ENCODE results near the gene ATL3.
A peak's percentile ranks its signal among the peaks of the same experiment; 100 is the strongest.
"Not testable (repeated sequence)": the region's sequence is repeated elsewhere in the genome, so short reads cannot be mapped to it uniquely, and the experiment has no call there.

Gene ATL3

DNA sequence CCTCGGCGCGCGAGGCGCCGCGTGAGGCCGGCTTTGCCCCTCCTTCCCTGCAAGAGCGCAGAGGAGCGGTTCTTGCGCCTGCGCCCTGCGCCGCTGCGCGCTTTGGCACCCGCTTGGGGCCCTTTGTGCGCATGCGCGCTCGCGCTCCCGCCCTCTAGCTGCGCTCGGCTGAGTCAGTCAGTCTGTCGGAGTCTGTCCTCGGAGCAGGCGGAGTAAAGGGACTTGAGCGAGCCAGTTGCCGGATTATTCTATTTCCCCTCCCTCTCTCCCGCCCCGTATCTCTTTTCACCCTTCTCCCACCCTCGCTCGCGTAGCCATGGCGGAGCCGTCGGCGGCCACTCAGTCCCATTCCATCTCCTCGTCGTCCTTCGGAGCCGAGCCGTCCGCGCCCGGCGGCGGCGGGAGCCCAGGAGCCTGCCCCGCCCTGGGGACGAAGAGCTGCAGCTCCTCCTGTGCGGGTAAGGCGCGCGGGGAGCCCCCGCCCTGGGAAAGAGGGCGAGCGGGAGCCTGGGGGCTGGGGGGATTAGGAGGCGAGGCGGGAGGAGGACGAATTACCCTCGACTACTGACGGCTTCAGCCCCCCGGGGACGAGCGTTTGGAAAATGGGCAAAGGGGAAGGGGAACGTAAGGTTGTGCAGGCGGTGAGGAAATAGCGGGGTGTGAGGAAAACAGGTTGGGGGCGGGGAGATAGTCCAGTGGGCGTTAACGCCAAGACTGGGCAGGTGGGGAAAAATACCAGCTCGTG, 10.3 kb upstream of the ATL3 start, which contains the start of gene RTN3:
RTN3 (plus strand) TSS at position 180 of the 745 bp plus-strand sequence; CDS start at position 317, 137 bp downstream.
- DNase-seq (ENCODE audit: low spot score) = peak; percentile 98

DNA sequence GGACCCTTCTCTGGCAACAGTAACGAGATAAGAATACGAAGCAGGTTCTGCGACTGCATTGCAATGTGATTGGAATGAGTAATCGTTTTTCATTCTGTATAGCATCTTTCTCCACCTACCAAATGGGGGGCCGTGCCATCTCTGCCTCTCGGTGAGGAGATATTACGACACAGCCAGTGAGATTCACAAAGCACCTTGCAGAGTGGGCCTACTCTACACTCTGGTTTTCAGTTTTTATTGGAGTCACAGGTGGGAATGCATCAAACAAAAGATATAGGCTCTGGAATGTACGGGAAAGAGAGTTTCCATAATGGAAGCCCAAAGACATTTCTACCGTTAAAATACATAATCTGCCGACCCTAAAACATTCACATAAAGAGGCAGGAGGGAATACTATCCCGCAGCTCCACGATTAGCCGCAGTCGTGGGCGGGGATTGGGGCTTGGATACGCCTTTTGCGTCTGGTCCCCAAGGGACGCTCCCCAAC, 9.7 kb upstream of the ATL3 start:
- no peak for DNase-seq (ENCODE audit: low spot score)

DNA sequence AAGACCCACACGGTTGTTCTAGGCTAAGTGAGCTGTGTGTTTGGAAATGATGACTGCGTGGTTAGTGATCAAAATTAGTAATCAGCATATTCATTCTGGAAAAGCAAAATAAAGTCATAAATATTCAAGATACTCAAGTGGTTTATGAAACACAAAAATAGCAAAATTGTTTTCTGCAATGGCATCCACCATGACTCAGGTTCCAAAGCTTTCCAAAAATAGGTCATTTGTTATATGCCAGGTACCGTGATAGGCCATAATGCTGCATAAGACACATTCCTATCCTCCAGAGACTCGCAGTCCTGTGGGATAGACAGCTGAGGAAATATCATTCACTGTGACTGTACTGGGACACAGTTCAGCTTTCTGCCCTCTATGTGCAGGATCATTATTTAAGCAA, 2.4 kb upstream of the ATL3 start:
- DNase-seq (ENCODE audit: low spot score) = no peak

DNA sequence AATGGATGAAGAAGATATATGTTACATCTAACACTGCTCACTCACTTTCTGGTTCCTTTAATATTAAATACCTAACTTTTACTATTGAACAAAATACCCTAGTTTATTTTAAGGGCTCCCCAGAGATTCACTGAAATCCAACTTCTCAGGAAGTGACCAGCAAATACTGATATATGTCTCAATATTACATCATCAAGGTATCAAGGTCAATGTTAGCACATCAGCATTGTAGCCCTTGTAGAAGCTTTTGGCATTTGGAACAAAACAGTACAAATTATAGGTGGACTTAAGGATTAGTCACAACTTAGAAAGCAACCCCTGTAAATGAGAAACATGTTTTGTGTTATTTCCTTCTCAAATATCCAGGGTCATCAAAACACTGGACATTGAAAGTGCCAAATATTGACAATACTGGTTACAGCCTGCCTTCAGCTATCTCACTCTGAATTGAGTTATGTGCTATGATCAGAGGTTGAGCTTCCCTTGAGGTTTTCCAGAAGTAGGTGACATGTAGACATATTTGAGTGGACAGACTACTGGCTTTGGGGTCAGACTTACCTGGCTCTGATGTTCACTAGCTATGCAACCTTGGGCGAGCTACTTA, 1.9 kb upstream of the ATL3 start:
- DNase-seq (ENCODE audit: low spot score) = no peak

DNA sequence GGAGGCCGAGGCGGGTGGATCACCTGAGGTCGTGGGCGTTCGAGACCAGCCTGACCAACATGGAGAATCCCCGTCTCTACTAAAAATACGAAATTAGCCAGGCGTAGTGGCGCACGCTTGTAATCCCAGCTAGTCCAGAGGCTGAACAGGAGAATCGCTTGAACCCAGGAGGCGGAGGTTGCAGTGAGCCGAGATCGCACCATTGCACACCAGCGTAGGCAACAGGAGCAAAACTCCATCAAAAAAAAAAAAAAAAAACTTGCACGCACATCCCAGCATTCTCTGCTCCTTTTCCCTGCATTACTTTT, 934 bp upstream of the ATL3 start:
- DNase-seq (ENCODE audit: low spot score) = no peak

DNA sequence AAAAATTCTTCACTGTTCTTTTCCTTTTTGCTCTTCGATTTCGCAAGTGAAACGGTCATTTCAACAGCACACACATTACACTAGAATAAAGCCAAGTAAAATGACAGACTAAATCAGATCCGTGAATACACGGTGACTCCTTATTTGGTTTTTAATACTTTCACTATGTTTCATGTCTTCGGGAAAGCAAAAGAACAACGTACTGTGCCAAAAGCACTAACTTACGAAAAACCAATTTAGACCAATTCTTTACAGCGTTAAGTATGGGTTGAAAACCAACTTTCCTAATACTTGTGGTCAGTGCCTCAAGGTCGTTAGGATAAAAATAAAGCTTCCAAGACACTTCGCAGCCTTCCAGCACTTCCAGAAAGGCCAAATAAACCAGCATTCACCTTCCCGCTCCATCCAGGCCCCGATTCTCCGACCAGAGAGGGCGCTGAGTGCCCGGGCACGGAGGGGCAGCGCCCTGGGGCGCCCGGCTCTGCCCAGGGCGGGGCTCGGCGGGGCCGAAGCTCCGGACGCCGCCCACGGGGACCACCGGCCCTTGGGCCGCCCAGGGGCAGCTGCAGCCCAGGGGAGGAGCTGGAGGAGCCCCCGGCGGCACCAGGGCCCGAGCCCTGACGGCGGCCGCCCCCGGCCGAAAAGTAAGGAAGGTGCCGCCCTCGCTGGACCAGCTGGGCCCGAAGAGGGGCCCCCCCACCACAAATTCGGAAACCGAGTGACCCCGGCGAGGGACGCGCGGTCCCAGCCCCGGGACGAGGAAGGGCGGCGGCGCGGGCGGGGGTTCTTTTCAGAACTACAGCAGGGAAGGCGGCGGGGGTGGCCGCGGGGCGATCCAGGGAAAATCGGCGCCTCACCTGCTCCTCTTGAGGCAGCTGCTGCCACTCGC, 499 bp downstream of the ATL3 start:
- DNase-seq (ENCODE audit: low spot score) = peak; percentile 53

DNA sequence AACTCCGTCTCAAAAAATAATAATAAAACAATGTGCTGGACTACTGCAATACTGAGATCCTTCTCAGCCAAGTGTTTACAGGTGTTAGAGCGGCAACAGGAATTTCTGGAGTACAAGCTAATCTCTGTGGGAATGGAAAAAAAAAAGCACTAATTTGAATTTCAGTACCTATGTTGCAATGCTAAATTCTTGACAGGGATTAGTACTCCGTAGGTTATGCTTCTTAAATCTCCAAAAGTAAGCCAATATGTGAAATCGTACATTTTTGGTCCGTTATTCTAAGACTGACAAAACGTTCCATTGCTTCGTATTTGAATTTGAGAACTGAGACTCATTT, 1.1 kb downstream of the ATL3 start:
- DNase-seq (ENCODE audit: low spot score) = no peak

DNA sequence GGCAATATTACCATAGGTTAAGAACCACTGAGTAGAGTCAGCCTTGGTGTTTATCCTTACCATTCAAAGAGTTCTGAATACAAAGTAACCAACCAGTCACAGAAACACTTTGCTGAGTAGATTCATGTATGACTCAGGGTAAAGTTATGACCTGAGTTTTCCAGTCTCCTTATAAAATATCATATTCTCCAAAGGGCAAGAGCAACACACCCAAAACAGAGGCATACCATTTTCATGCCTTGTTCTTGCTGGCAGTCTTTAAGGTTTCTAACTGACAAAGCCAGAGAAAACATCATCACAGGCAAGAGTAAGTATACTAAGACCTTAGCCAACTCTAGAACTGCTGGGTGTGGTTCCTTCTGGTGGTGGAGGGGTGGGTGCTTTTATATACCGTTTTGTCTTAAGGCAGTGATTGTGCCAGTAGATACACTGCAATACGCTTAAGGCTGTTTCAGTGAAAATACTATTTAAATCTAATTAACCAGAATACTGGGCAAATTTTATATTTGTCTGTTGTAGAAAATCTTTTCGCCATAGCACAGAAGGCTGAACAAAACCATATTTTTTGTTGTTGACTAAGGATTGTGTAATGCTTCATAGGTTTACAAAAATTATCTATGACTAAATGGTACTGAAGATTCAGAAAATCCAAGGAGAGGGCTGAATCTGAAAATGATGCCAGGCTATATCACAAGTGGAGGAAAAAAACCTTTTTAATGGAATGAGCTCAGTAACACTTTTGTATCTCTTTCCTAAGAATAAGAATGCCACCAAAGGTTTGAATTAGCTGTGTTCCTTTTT, 3.0 kb downstream of the ATL3 start:
- no peak for DNase-seq (ENCODE audit: low spot score)

DNA sequence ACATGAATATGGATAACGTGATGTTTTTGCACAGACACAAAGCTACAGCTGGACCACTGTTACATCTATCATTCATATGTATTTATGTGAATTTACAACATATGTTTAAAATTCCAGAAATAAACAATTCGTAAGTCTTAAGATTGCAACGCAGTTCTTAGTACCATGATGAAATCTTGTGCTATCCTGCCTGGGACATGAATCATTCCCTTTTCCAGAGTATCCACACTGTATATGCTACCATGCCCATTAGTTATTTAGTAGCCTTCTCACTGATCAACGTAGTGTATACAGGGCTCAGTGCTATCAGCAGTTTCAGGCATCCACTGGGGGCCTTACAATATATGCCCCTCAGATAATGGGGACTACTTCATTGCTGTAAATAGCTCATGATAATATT, 4.3 kb downstream of the ATL3 start:
- DNase-seq (ENCODE audit: low spot score) = no peak

DNA sequence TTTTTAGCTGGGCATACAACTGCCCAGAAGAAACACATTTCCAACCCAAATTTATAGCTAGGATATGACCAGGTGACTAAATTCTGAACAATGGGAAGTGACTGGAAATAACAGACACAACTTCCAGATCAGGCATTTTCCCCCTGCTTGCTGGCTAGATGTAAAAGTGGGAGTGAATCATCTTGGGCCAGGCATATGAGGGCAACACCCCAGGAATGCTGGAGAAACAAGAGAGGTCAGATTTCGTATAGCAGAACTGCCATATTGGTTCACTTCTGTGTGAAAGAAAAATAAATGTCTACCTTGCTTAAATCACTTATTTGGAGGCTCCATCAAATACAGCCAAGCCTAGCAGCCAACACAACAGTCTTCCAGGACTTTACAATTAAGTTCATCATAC, 7.4 kb downstream of the ATL3 start:
- no peak for DNase-seq (ENCODE audit: low spot score)

DNA sequence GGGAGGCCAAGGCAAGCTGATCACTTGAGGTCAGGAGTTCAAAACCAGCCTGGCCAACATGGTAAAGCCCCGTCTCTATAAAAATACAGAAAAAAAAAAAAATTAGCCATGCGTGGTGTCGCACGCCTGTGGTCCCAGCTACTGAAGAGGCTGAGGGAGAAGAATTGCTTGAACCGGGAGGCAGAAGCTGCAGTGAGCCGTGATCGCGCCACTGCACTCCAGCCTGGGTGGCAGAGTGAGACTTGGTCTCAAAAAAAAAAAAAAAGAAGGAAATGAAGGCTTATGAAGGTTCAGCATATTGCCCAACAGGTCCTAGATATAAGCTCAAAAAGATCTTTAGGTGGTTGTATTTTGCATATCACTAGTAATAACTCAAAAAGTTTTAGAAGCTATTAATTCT, 10.2 kb downstream of the ATL3 start:
- DNase-seq (ENCODE audit: low spot score) = no peak

DNA sequence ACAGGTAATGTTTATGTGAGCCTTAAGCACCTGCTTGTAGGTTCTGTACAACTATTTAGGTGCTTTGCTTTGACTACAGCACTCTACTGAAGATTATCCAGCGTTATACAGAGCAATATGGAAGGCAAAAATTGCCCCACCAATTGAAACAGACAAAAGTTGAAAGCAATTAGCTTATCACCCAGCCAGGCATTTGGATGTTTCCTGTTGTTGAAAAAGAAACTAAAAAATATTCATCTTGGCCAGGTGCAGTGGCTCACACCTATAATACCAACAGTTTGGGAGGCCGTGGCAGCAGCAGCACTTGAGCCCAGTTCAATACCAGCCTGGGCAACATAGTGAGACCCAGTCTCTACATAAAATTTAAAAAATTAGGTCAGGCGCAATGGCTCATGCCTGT, 18.5 kb downstream of the ATL3 start:
- DNase-seq (ENCODE audit: low spot score) = no peak

DNA sequence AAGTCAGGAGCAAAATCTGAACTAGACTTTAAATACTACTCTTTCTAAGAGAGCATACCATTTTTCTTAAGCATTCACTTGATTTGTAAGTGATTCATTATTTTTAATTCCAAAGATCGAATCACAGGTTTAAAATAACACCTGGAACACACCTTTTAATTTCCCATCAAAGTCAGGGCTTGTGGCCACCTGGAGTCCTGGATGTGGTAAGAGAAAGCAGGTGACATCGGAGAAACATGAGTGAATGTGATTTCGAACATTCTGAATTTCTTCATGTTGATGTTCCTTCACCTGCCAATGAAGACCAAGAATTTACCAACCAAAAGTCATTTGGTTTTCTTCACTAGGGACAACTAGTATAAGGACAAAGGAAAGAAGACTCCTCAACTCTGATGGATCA, 28.0 kb downstream of the ATL3 start:
- DNase-seq (ENCODE audit: low spot score) = no peak

DNA sequence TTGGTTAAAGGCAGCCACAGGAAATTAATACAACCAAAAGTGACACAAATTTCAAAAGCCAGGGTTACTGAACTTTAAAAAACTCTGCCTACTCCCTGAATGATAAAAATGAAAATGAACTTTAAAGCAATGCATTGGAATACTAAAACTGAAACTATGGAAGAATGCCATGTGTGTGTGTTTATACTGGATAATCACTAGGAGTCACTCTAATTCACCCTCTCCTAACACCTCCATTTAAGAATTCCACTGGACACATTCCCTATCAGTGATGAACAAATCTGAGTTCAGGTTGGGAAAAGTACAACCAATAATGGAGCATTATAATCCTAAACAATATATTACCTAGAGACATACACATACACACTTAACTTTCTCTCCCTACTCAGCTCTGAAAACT, 29.4 kb downstream of the ATL3 start:
- no peak for DNase-seq (ENCODE audit: low spot score)

DNA sequence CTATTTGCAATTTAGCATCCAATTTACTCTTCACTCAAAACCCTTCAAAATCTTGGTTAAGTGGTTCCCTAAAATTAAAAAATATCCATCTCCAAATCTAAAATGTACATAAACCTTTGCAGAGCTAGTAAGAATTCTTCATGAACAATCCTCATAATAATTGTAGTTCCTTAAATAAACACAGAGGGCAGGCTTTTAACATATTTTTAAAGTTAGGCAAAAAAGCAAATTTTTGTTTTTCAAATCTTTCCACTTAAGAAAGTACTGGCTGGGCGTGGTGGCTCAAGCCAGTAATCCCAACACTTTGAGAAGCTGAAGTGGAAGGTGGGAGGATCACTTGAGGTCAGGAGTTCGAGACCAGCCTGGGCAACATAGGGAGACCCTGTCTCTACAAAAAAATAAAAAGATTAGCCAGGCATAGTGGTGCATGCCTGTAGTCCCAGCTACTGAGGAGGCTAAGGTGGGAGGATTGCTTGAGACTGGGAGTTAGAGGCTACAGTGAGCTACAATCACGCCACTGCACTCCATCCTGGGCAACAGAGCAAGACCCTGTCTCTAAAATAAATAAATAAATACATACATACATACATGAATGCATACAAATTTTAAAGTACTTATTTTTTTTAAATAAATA, 31.9 kb downstream of the ATL3 start:
- DNase-seq (ENCODE audit: low spot score) = peak; percentile 38

DNA sequence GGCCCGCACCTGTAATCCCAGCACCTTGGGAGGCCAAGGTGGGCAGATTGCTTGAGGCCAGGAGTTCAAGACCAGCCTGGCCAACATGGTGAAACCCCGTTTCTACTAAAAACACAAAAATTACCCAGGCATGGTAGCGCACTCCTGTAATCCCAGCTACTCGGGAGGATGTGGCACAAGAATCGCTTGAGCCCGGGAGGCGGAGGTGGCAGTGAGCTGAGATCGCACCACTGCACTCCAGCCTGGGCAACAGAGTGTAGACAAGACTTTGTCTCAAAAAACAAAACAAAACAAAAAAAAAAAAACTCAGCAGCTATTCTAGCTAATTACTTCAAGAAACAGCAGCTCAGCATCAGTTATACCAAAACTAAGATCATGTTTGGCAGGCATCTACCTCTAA, 32.7 kb downstream of the ATL3 start:
- DNase-seq (ENCODE audit: low spot score) = not testable (repeated sequence)

DNA sequence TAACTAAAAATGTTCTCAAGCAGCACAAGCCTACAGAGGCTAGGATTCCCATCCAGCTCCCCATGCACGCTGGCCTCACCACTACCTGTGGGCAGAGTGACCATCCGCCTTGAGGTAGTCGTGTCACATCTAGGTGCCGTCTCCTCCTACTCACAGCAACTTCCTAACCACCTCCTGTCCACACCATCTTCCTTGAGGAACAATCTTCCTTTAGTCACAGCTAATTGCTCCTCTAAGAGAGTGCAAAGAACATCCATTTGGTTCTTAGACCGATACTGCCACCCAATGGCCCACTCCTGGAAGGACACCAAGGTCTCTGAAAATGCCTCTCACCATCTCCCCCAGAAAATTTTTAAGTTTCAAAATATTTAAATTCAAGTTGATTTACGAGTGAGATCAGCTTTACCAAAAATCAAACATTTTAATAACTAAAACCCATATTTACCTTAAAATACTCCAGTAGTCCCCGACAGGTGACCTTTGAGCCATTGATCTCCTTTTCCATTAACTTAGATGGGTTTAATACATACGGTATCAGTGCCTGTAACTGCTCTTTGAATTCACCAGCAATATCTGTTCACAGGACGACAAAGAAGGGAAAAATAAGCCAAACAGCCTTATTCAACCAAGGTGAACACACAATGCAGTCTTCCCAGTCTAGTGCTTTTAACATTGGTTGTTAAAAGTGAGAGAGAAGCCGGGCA, 35.3 kb downstream of the ATL3 start:
- peak; percentile 67 for DNase-seq (ENCODE audit: low spot score)

DNA sequence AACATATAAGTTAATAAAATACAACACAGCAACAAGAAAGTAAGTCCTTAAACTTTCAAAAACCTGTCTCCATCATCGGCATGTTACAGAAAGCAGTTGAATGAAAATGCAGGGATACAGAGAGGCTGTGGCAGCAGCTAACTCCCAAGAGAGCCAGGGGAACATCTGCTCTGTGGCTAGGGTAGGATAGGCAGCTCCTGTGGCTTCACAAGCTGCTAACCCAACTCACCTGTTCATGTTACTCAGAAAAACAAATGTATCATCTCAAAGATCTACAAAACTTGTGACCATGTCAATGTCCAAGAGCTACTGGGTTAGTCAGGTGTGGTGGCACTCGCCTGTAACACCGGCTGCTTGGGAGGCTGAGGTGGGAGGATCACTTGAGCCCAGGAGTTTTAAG, 41.8 kb downstream of the ATL3 start:
- DNase-seq (ENCODE audit: low spot score) = no peak

DNA sequence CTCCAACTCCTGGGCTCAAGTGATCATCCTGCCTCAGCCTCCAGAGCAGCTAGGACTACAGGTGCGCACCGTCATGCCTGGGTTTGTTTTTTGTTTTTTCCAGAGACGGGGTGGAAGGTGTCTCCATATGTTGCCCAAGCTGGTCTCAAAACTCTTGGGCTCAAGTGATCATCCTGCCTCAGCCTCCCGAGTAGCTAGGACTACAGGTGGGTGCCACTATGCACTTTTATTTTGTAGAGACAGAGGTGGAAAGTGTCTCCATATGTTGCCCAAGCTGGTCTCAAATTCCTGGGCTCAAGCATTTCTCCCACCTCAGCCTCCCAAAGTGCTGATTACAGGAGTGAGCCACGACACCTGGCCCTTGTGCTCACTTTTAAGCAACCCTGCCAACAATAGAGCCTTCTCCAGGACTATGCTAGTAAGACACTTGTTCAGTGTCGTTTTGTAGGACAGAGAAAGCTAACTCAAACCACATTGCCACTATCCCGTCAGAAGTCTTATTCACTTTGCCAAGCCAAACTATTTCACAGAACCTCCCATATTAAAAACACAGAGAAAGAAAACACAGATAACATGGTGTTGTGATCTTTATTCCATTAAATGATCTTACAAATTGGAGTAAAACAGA, 47.5 kb downstream of the ATL3 start:
- DNase-seq (ENCODE audit: low spot score) = no peak

DNA sequence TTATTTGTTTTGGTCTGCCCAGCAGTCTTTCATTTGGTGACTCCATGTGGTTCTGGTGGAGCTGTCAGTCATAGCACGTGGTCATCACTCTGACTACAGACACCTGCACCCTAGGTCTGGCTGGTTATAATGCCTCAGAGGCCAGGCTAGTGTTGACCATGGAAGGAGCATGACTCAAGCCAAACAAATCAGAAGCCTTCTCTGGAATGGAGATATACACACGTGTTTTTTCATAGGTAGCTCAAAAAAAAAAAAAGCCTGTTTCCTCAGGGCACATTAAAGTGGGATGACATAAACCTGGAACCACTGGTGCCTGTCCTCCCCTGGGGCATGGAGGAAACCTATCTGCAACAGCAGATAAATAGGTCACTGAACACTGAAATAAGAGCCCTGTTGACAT, 48.9 kb downstream of the ATL3 start:
- DNase-seq (ENCODE audit: low spot score) = no peak

DNA sequence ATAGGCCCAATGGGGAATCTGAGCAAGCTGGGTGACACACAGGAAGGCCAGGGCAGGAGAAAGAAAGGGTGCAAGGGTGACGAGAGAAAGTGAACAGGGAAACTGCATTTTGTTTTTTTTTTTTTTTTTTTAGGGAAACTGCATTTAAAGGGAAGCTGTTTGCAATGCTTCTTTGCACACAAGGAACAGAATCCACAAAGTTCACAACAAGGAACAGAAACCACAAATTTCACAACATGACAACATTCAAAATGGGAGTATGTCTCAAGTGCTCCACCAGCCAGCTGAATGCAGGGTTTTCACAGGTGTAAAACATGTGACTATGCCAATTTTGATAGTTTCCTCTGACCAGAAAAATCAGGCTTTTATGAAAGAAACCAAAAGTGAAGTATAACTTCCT, 50.1 kb downstream of the ATL3 start:
- DNase-seq (ENCODE audit: low spot score) = no peak
